ENCODE measurements around the gene HOXC5.

Gene HOXC5

DNA sequence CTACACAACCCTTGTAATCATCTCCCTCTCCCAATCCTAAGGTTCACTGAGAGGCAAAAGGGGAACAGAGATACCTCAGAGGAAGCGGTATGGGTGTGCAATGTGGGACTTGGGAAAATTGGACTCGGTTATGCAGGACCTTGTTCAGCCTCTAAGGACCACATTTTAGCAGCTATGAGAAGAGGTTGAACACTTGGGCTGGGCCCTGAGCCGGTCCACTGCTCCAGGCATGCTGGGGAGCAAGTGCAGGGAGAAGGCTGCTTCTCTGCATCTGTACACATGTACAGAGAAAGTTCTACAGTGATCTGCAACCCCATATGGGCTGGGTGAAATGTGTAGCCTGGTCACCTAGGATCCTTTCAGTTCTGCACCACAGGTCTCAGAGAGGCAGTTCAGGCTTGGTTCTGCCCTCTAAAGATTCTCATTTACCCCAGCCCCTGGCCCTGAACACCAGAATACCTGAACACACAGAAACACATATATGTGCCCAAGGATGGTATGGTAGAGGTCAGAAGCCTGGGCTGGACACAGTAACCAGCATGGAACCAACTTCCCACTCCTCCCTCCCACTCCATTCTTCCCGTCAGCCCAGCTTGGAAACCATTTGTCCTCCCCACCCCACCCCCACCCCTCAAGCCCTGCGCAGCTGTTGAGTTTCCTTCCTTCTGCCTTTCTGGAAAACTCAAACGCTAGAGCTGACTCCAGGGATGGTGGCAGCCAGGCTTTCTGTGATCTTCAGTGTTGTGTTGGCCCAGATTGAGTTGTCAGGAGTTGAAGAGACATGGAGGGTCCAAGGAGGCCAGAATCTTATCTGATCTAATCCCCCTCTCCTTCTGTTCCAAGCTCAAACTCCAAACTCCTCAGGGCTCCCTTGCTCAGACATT lies 10.4 kb downstream of the HOXC5 start:
- TF ChIP-seq, protein P1, sequence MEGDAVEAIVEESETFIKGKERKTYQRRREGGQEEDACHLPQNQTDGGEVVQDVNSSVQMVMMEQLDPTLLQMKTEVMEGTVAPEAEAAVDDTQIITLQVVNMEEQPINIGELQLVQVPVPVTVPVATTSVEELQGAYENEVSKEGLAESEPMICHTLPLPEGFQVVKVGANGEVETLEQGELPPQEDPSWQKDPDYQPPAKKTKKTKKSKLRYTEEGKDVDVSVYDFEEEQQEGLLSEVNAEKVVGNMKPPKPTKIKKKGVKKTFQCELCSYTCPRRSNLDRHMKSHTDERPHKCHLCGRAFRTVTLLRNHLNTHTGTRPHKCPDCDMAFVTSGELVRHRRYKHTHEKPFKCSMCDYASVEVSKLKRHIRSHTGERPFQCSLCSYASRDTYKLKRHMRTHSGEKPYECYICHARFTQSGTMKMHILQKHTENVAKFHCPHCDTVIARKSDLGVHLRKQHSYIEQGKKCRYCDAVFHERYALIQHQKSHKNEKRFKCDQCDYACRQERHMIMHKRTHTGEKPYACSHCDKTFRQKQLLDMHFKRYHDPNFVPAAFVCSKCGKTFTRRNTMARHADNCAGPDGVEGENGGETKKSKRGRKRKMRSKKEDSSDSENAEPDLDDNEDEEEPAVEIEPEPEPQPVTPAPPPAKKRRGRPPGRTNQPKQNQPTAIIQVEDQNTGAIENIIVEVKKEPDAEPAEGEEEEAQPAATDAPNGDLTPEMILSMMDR (IDR thresholded peaks at IDR 0.05; ENCODE audit: borderline replicate concordance, control extremely low read depth, extremely low read depth, insufficient read depth, missing control alignments): no peak
- DNase-seq (ENCODE audit: low spot score): no peak
- in situ Hi-C loops (cut with MboI; ENCODE audit: low sequenced_read_pairs, unreplicated experiment): no loop called here

- in situ Hi-C loops (cut with MboI; ENCODE audit: low sequenced_read_pairs, unreplicated experiment): no loop called here
- DNase-seq (ENCODE audit: low spot score): no peak
- TF ChIP-seq, protein P1 (IDR thresholded peaks at IDR 0.05; ENCODE audit: borderline replicate concordance, control extremely low read depth, extremely low read depth, insufficient read depth, missing control alignments): no peak
Observed at GRCh38 chr12:54044425-54045103, 11.7 kb downstream of the HOXC5 start.

DNA sequence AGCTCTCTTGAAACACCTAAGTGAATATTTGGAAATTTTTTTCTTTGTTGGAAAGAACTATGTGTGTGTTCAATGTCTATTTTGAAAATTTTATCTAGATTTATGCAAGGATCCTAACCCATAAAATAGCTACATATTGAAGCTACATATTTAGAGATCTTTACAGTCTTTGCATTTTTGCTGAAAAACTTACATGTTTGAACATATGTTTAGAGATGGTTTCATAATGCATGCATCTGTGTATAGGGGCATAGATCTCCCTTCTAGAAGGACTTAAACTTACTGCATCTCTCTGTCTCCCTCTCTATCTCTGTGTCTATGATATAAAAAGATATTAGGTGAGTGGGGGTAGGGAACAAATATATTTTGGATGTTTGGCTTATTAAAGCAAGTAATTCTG lies 12.6 kb downstream of the HOXC5 start:
- DNase-seq (ENCODE audit: low spot score): no peak
- in situ Hi-C loops (cut with MboI; ENCODE audit: low sequenced_read_pairs, unreplicated experiment): no loop called here
- TF ChIP-seq, protein P1 (IDR thresholded peaks at IDR 0.05; ENCODE audit: borderline replicate concordance, control extremely low read depth, extremely low read depth, insufficient read depth, missing control alignments): no peak

DNA sequence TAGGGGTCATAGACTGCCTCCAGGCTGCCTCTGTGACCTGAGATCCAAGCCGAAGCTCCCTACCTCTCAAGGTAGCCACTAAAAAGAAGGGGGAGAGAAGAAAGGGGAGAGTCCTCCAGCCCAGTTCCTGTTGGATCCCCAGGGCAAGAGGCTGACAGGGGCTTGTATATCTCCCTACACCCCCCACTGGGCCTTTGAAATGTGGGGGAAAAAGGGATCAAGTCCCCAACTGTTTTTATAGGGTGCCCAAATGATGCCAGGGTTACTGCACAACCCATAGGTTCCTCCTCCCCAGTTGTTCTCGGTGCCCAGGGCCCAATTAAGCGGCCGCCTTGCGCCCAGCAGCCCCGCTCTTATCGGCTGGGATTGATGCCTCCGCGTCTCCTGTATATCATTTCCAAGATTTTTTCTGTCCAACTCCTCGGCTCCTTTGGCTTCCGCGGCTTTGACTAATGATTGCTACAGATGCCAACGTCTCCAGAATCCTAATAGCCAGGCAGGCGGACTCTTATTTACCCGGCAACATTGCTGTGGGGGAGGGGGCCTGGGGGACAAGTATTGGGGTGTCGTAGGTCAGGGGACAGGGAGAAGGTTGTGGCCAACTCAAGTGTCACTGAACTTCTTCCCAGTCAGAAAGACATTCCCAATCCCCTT lies 13.1 kb downstream of the HOXC5 start:
- no peak for DNase-seq (ENCODE audit: low spot score)
- in situ Hi-C loops (cut with MboI; ENCODE audit: low sequenced_read_pairs, unreplicated experiment): no loop called here

GRCh38 chr12:54046809-54047159 lies 13.9 kb downstream of the HOXC5 start:
- no peak for DNase-seq (ENCODE audit: low spot score)

More for the DNA sequence above, 13.1 kb downstream of the HOXC5 start:
- TF ChIP-seq, protein P1 (IDR thresholded peaks at IDR 0.05; ENCODE audit: borderline replicate concordance, control extremely low read depth, extremely low read depth, insufficient read depth, missing control alignments): no peak

More at GRCh38 chr12:54046809-54047159, 13.9 kb downstream of the HOXC5 start:
- TF ChIP-seq, protein P1 (IDR thresholded peaks at IDR 0.05; ENCODE audit: borderline replicate concordance, control extremely low read depth, extremely low read depth, insufficient read depth, missing control alignments): no peak
- in situ Hi-C loops (cut with MboI; ENCODE audit: low sequenced_read_pairs, unreplicated experiment): no loop called here
